Fibroblast of lung (primary cell): ENCODE measurements around the gene LRRC42. TPM values are rescaled to one million over a fixed set of nuclear protein-coding genes. Genes with fewer than 3 reads are reported as not detected.

Source experiments
- DNase-seq, 2 donors: peaks; one replicate each; pipeline versions ENCODE4 v3.0.0 to v3.0.0-alpha.2; 2010; ENCODE audit warnings: low read depth in 2 of 2
- H2AFZ ChIP-seq: 2 replicates; pipeline ENCODE4 v1.5.1; 2012; ENCODE audit warnings: low read length, control low read depth, inconsistent platforms
- H3K27ac ChIP-seq: 2 replicates; pipeline ENCODE4 v1.5.1; 2011; ENCODE audit warnings: low read length, control low read depth; ENCODE audit not compliant: insufficient read depth
- H3K27me3 ChIP-seq: 2 replicates; pipeline ENCODE4 v1.5.1; 2011; ENCODE audit warnings: mild to moderate bottlenecking, low read length; ENCODE audit not compliant: control insufficient read depth, insufficient read depth
- H3K36me3 ChIP-seq: 2 replicates; pipeline ENCODE4 v1.5.1; 2011; ENCODE audit warnings: low read length; ENCODE audit not compliant: control insufficient read depth, insufficient read depth
- H3K4me1 ChIP-seq: 2 replicates; pipeline ENCODE4 v1.5.1; 2011; ENCODE audit warnings: low read length; ENCODE audit not compliant: control insufficient read depth, insufficient read depth; ENCODE audit errors: extremely low read depth
- H3K4me2 ChIP-seq: 2 replicates; pipeline ENCODE4 v1.5.1; 2011; ENCODE audit warnings: low read length, control low read depth; ENCODE audit not compliant: insufficient read depth; ENCODE audit errors: extremely low read depth
- H3K4me3 ChIP-seq, 4 experiments: fragments of 200-600 bp in 1 of 4; sonication (generic) in 1 of 4; replicated peaks in 1 of 4; 2 replicates each; pipeline ENCODE4 v1.5.1; 2011 to 2016; ENCODE audit warnings: low read length in 4 of 4, low read depth in 3 of 4, mild to moderate bottlenecking in 3 of 4, control low read depth in 2 of 4, inconsistent platforms in 1 of 4, mixed read lengths in 1 of 4; ENCODE audit not compliant: insufficient read depth in 1 of 4; ENCODE audit errors: control extremely low read depth in 1 of 4
- H3K79me2 ChIP-seq: 2 replicates; pipeline ENCODE4 v1.5.1; 2012; ENCODE audit warnings: mild to moderate bottlenecking, low read length, inconsistent platforms; ENCODE audit not compliant: control insufficient read depth, insufficient read depth
- H3K9ac ChIP-seq: 2 replicates; pipeline ENCODE4 v1.5.1; 2011; ENCODE audit warnings: mild to moderate bottlenecking, low read length, control low read depth; ENCODE audit not compliant: insufficient read depth
- H3K9me3 ChIP-seq: 2 replicates; pipeline ENCODE4 v1.5.1; 2012; ENCODE audit warnings: low read depth, low read length; ENCODE audit not compliant: control insufficient read depth, insufficient read depth
- H4K20me1 ChIP-seq: 2 replicates; pipeline ENCODE4 v1.5.1; 2011; ENCODE audit warnings: low read length; ENCODE audit not compliant: control insufficient read depth, insufficient read depth; ENCODE audit errors: extremely low read depth
- CTCF ChIP-seq, 2 donors: IDR thresholded peaks in 1 of 2; conservative IDR thresholded peaks in 1 of 2; 1 replicate in 1 of 2; 2 replicates in 1 of 2; pipeline ENCODE4 v1.5.1; 2011 to 2012; ENCODE audit warnings: low read length in 2 of 2, control low read depth in 1 of 2, inconsistent platforms in 1 of 2, low read depth in 1 of 2, mild to moderate bottlenecking in 1 of 2
- EZH2 ChIP-seq: IDR thresholded peaks from 2 replicates; pipeline ENCODE4 v1.5.1; 2012; ENCODE audit warnings: low read length, control low read depth, mild to moderate bottlenecking; ENCODE audit errors: missing control alignments
- polyA plus RNA-seq, 2 donors: library from polyadenylated mRNA; depleted of rRNA in 1 of 2; stranded (reverse) in 1 of 2; unstranded in 1 of 2; fragments of >200 nt; gene quantifications; 2 replicates each; pipeline ENCODE4 v1.2.1, GENCODE V29; 2011 to 2012; ENCODE audit warnings: missing spikeins in 1 of 2
- total RNA-seq: library from RNA; depleted of rRNA; stranded (reverse); fragments of >200 nt; gene quantifications from 2 replicates; pipeline ENCODE4 v1.2.1, GENCODE V29; 2014

LRRC42 gene
- total and polyA plus RNA-seq, 2 donors (not counting 1 experiment from before 2014, with no cell fraction given): 34.0 to 50.2 TPM

DNA sequence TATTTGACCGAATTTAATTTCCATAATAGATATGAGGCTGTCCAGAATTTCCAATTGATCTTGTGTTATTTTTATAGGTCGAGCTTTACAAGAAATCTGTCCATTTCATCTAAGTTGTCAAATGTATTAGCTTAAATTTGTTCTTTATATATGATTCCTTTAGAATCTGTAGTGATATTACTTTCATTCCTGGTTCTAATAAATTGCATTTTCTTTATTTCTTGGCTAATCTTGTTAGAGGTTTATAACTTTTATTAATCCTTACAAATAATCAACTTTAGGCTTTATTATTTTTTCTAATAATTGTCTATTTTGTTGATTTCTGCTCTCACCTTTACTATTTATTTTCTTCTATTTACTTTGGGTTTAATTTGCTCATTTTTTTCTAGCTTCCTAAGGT lies 14.6 kb upstream of the LRRC42 start:
- DNase-seq: no peak
- Histone ChIP-seq H3K9me3 (no peaks in the 10 kb centered on the region), H2AFZ (no peak overlapping the region), H3K27ac (no peak overlapping the region), H3K4me2 (no peak overlapping the region), H3K4me3 (no peak overlapping the region), H3K4me1 (no peaks in the 10 kb centered on the region), H3K36me3 (no peaks in the 10 kb centered on the region), H4K20me1 (no peaks in the 10 kb centered on the region), H3K79me2 (no peaks in the 10 kb centered on the region), H3K27me3 (no peaks in the 10 kb centered on the region), H3K9ac (no peak overlapping the region)
- no peak for TF ChIP-seq CTCF (conservative IDR thresholded peaks at IDR 0.05 in 1 of 2, IDR thresholded peaks at IDR 0.05 in 1 of 2; ENCODE audit: low read depth in 1 of 2, low read length in 2 of 2)
- TF ChIP-seq EZH2: no peak

DNA sequence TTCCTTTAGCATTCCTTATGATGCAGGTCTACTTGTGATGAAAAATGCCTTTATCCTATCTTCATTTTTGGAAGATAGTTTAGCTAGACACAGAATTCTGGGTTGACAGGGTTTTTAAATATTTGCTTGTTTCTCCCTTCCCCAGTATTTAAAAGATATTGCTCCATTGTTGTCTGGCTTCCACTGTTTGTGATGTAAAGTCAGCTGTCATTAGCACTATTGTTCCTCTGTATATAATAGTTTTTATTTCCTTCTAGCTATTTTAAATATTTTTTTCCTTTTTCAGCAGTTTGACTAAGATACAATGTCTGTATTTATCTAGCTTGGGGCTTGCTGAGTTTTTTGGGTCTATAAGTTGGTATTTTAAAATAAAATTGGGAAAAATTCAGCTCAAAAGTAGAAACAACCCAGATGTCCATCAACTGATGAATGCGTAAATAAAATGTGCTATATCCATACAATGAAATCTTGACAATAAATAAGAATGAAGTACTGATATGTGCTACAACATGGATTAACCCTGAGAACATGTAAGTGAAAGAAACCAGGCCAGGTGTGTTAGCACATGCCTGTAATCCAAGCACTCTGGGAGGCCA lies 11.9 kb upstream of the LRRC42 start:
- Histone ChIP-seq H4K20me1 (no peaks in the 10 kb centered on the region), H3K9me3 (no peaks in the 10 kb centered on the region)

GRCh38 chr1:53936430-53936829 lies 9.7 kb upstream of the LRRC42 start:
- Histone ChIP-seq H3K79me2 (no peaks in the 10 kb centered on the region), H3K4me3 (no peak overlapping the region), H3K36me3 (no peaks in the 10 kb centered on the region), H3K9me3 (no peaks in the 10 kb centered on the region), H3K4me2 (no peak overlapping the region), H4K20me1 (no peaks in the 10 kb centered on the region), H2AFZ (no peak overlapping the region), H3K27ac (no peak overlapping the region), H3K4me1 (no peaks in the 10 kb centered on the region), H3K27me3 (no peaks in the 10 kb centered on the region), H3K9ac (no peak overlapping the region)
- no peak for DNase-seq
- TF ChIP-seq EZH2 (no peak), CTCF (conservative IDR thresholded peaks at IDR 0.05 in 1 of 2, IDR thresholded peaks at IDR 0.05 in 1 of 2; ENCODE audit: low read depth in 1 of 2, low read length in 2 of 2) (no peak)

More for the DNA sequence above, 11.9 kb upstream of the LRRC42 start:
- no peaks in the 10 kb centered on the region for H3K27me3 ChIP-seq
- no peak overlapping the region for H3K4me3 ChIP-seq
- DNase-seq: no peak
- no peak overlapping the region for H3K9ac ChIP-seq
- TF ChIP-seq EZH2: no peak
- no peak for TF ChIP-seq CTCF (conservative IDR thresholded peaks at IDR 0.05 in 1 of 2, IDR thresholded peaks at IDR 0.05 in 1 of 2; ENCODE audit: low read depth in 1 of 2, low read length in 2 of 2)
- H2AFZ ChIP-seq: no peak overlapping the region
- H3K4me2 ChIP-seq: no peak overlapping the region
- H3K27ac ChIP-seq: no peak overlapping the region
- H3K4me1 ChIP-seq: no peaks in the 10 kb centered on the region
- no peaks in the 10 kb centered on the region for H3K36me3 ChIP-seq
- no peaks in the 10 kb centered on the region for H3K79me2 ChIP-seq
